Activated T-helper 1 cell treated with anti-CD3 and anti-CD28 coated beads, Interleukin-12 subunit alpha, Interleukin-12 subunit beta, Interleukin-2, Interleukin-4 antibody, amounts not matched to agents 30 ng/mL and 10 ng/mL and 1 ng/mL, durations not matched to agents 14 hours and 24 hours and 36 hours (primary cell): Measurements from ENCODE around the gene SEPTIN1. TPM values are rescaled to one million over a fixed set of nuclear protein-coding genes. Genes with fewer than 3 reads are reported as not detected.
"Not testable (repeated sequence)": the region's sequence is repeated elsewhere in the genome, so short reads cannot be mapped to it uniquely, and the experiment has no call there.

Source experiments
- DNase-seq: peaks from one replicate; pipeline ENCODE4 v3.0.0; 2021; ENCODE audit warnings: low spot score
- H3K27ac Mint-ChIP-seq: one replicate; pipeline ENCODE4 v1.8.0; 2021; ENCODE audit warnings: mild to moderate bottlenecking, mixed read lengths
- H3K27me3 Mint-ChIP-seq: one replicate; pipeline ENCODE4 v1.8.0; 2022; ENCODE audit warnings: mild to moderate bottlenecking, moderate library complexity, mixed read lengths; ENCODE audit not compliant: insufficient read depth
- H3K36me3 Mint-ChIP-seq: one replicate; pipeline ENCODE4 v1.8.0; 2021; ENCODE audit warnings: low read depth, mixed read lengths
- H3K4me1 Mint-ChIP-seq: one replicate; pipeline ENCODE4 v1.8.0; 2021; ENCODE audit warnings: low read depth, mixed read lengths
- H3K4me3 Mint-ChIP-seq: one replicate; pipeline ENCODE4 v1.8.0; 2021; ENCODE audit warnings: mild to moderate bottlenecking, moderate library complexity, mixed read lengths
- H3K9me3 Mint-ChIP-seq: one replicate; pipeline ENCODE4 v1.8.0; 2021; ENCODE audit warnings: mixed read lengths
- intact Hi-C: fragments of 100-400 bp; cut with micrococcal nuclease; formaldehyde crosslinking; loops from one replicate; pipeline ENCODE4 v1.15.1; 2024
- total RNA-seq: library from RNA; stranded (reverse); gene quantifications from 2 replicates; pipeline ENCODE4 v1.2.3, GENCODE V29; 2022

Gene SEPTIN1
- total RNA-seq, 1 donor from 2014 or later: 195 TPM

- H3K4me3 Mint-ChIP-seq: no peak overlapping the region
- H3K9me3 Mint-ChIP-seq: no peaks in the 10 kb centered on the region
- H3K27me3 Mint-ChIP-seq: no peaks in the 10 kb centered on the region
- peak overlapping the region; percentile 62 for H3K27ac Mint-ChIP-seq
- peaks cover 32% of the 10 kb centered on the region for H3K4me1 Mint-ChIP-seq
- H3K36me3 Mint-ChIP-seq: peaks cover 29% of the 10 kb centered on the region
- intact Hi-C loops: no loop called here
- no peak for DNase-seq
Observed at GRCh38 chr16:30348929-30349328, 33.4 kb downstream of the SEPTIN1 start.

- intact Hi-C loops: no loop called here
- Mint-ChIP-seq H3K4me1 (peaks cover 28% of the 10 kb centered on the region), H3K4me3 (no peak overlapping the region), H3K36me3 (peaks cover 28% of the 10 kb centered on the region), H3K27me3 (no peaks in the 10 kb centered on the region), H3K9me3 (no peaks in the 10 kb centered on the region), H3K27ac (no peak overlapping the region)
- no peak for DNase-seq
Observed at GRCh38 chr16:30348113-30348512, 34.2 kb downstream of the SEPTIN1 start.

- Mint-ChIP-seq H3K27me3 (no peaks in the 10 kb centered on the region), H3K27ac (no peak overlapping the region), H3K36me3 (peaks cover 17% of the 10 kb centered on the region), H3K4me1 (peaks cover 16% of the 10 kb centered on the region), H3K4me3 (no peak overlapping the region), H3K9me3 (no peaks in the 10 kb centered on the region)
- intact Hi-C loops: no loop called here
- no peak for DNase-seq
Observed at GRCh38 chr16:30346286-30346685, 36.1 kb downstream of the SEPTIN1 start.

DNA sequence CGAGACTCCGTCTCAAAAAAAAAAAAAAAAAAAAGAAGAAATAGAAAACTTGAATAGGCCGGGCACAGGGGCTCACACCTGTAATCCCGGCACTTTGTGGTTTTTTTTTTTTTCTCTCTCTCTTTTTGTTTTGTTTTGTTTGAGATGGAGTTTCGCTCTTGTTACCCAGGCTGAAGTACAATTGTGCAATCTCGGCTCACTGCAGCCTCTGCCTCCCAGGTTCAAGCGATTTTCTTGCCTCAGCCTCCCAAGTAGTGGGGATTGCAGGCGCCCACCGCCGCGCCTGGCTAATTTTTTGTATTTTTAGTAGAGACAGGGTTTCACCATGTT is 38.9 kb downstream of the SEPTIN1 start:
- H3K4me1 Mint-ChIP-seq, H3K4me3 Mint-ChIP-seq, H3K9me3 Mint-ChIP-seq, H3K36me3 Mint-ChIP-seq, H3K27me3 Mint-ChIP-seq, intact Hi-C loops, H3K27ac Mint-ChIP-seq, DNase-seq: not testable (repeated sequence)

GRCh38 chr16:30342751-30343490 is 39.4 kb downstream of the SEPTIN1 start:
- Mint-ChIP-seq H3K9me3 (no peaks in the 10 kb centered on the region), H3K27ac (no peak overlapping the region)

DNA sequence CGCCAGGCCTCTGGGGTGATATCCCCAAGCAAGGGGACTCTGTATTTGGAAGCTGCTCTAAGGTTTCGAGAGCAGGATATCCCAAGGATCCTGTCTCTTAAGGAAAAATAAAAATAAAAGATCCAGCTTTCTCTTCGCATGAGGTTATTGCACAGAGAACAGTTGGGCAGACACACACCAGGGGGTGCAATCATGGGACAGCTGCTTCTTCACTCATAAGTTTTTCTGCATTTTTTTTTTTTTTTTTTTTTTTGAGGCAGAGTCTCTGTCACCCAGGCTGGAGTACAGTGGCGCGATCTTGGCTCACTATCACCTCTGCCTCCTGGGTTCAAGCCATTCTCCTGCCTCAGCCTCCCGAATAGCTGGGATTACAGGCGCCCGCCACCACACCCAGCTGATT is 40.4 kb downstream of the SEPTIN1 start:
- intact Hi-C loops, H3K27ac Mint-ChIP-seq, DNase-seq, H3K36me3 Mint-ChIP-seq, H3K4me3 Mint-ChIP-seq, H3K4me1 Mint-ChIP-seq, H3K9me3 Mint-ChIP-seq, H3K27me3 Mint-ChIP-seq: not testable (repeated sequence)

More at GRCh38 chr16:30342751-30343490, 39.4 kb downstream of the SEPTIN1 start:
- intact Hi-C loops: no loop called here
- Mint-ChIP-seq H3K27me3 (no peaks in the 10 kb centered on the region), H3K36me3 (no peaks in the 10 kb centered on the region), H3K4me1 (peaks cover 5% of the 10 kb centered on the region), H3K4me3 (no peak overlapping the region)
- DNase-seq: no peak

DNA sequence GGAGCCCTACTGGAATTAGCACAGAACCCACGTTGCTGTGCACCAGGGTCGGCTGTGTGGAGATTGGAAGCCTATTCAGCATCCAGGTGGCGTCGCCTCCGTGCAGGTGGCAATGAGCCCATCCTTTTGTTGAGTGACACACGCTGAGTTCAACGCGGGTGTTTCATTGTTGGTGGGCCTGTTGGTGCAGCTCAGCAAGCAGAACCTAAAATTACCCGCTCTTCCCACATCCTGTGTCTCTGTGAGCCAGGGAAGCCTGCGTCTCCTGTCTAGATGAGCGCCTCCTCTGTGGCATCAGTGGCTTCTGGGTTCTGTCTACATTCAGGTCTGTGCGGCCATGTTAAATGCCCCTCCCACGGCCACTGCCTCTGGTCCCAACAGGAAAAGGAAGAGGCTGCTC is 41.7 kb downstream of the SEPTIN1 start:
- Mint-ChIP-seq H3K27me3 (no peaks in the 10 kb centered on the region), H3K4me3 (no peak overlapping the region), H3K27ac (peak overlapping the region; percentile 50), H3K9me3 (no peaks in the 10 kb centered on the region), H3K4me1 (peaks cover 11% of the 10 kb centered on the region), H3K36me3 (no peaks in the 10 kb centered on the region)
- intact Hi-C loops: no loop called here
- no peak for DNase-seq

DNA sequence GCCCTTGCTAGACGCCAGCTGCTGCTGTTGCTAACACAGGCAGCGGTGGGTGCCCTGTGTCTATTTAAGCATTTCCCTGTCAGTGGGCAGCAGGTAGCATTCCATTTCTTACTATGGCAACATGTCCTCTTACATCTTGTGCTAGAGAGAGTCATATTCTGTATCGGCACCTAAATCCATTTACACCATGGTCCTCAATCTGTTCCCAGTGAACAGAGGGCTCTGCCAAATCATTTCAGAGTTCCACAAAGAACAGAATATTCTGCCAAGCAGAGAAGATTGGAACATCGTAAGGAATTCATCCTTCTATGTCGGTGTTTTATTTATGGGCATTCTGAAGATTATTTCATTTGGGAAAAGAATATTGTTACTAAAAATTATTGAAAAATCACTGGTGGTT is 43.6 kb downstream of the SEPTIN1 start:
- DNase-seq, H3K27me3 Mint-ChIP-seq, H3K4me3 Mint-ChIP-seq, H3K27ac Mint-ChIP-seq, H3K9me3 Mint-ChIP-seq, H3K36me3 Mint-ChIP-seq, intact Hi-C loops: not testable (repeated sequence)
- H3K4me1 Mint-ChIP-seq: peaks cover 14% of the 10 kb centered on the region

GRCh38 chr16:30337964-30338357 is 44.4 kb downstream of the SEPTIN1 start:
- H3K36me3 Mint-ChIP-seq, H3K27me3 Mint-ChIP-seq, H3K4me3 Mint-ChIP-seq, DNase-seq, H3K9me3 Mint-ChIP-seq, H3K27ac Mint-ChIP-seq, intact Hi-C loops: not testable (repeated sequence)
- peaks cover 14% of the 10 kb centered on the region for H3K4me1 Mint-ChIP-seq

GRCh38 chr16:30335598-30336474 is 46.5 kb downstream of the SEPTIN1 start:
- Mint-ChIP-seq H3K4me1 (peaks cover 16% of the 10 kb centered on the region), H3K27ac (peak overlapping the region; percentile 85), H3K27me3 (no peaks in the 10 kb centered on the region), H3K9me3 (no peaks in the 10 kb centered on the region), H3K36me3 (no peaks in the 10 kb centered on the region), H3K4me3 (peak overlapping the region; percentile 86)
- no peak for DNase-seq
- intact Hi-C loops: loop anchor here (1.0 to 2.0 kb wide), 3 partner anchors 19 to 43 kb away; partner anchors contain the start of genes CD2BP2 and TBC1D10B

DNA sequence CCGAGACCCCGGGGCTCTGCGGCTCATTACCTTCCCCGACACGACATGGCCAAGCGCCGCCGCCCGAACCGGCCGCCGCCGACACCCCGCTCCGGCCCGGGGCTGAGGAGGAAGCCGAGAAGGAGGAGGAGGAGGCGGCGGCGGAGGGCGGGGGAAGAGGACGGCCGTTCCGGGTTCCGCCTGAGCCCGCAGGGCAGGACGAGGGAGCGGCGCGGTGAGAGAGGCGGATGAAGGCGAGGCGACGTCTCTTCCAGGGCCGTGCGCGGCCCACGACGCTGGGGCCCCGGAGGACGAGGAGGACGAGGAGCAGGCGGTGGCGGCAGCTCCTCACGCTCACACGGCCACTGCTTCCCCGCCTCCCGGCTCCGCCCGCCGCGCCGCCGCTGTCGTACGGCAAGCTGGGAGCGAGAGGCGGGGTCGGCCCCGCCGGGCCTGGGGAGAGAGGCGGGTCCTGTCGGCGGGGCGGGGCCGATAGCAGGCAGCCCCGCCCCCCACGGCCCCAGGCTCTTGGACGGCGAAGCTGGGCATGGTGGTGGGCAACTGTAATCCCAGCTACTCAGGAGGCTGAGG is 47.2 kb downstream of the SEPTIN1 start:
- DNase-seq: peak; percentile 80
- H3K9me3 Mint-ChIP-seq, H3K36me3 Mint-ChIP-seq, H3K27me3 Mint-ChIP-seq: not testable (repeated sequence)
- intact Hi-C loops: loop anchor here (1.0 to 2.0 kb wide), 3 partner anchors 20 to 44 kb away; partner anchors contain the start of genes CD2BP2 and TBC1D10B
- peak overlapping the region; percentile 86 for H3K4me3 Mint-ChIP-seq
- H3K27ac Mint-ChIP-seq: peak overlapping the region; percentile 85
- peaks cover 16% of the 10 kb centered on the region for H3K4me1 Mint-ChIP-seq

GRCh38 chr16:30334473-30334989 is 47.8 kb downstream of the SEPTIN1 start:
- H3K9me3 Mint-ChIP-seq, H3K36me3 Mint-ChIP-seq, H3K27me3 Mint-ChIP-seq: not testable (repeated sequence)
- intact Hi-C loops: loop anchor here (2.0 kb wide), 2 partner anchors 36 to 44 kb away; partner anchors contain the start of gene TBC1D10B
- peak; percentile 89 for DNase-seq
- Mint-ChIP-seq H3K4me1 (peaks cover 16% of the 10 kb centered on the region), H3K4me3 (peak overlapping the region; percentile 95), H3K27ac (peak overlapping the region; percentile 82)
